Left ventricle myocardium superior (tissue), 1 donor: ENCODE data around the gene C1QTNF5. TPM values are rescaled to one million over a fixed set of nuclear protein-coding genes. Genes with fewer than 3 reads are reported as not detected.
A peak's percentile ranks its signal among the peaks of the same experiment; 100 is the strongest.

Experiments used
- ATAC-seq: fragments of 200-7000 bp; cut with Tn5 transposase; one replicate; pipeline ENCODE4 v1.9.1; 2020; ENCODE audit warnings: mild to moderate bottlenecking, moderate library complexity
- DNase-seq: peaks from one replicate; pipeline ENCODE4 v3.0.0-alpha.2; 2020
- intact Hi-C: fragments of 100-400 bp; cut with micrococcal nuclease; formaldehyde crosslinking; loops from one replicate; pipeline ENCODE4 v1.11.0; 2022
- microRNA-seq: library from miRNA; unstranded; fragments of <30 nt; microRNA quantifications from one replicate; pipeline ENCODE4 v1.2.0, GENCODE V29; 2020; ENCODE audit warnings: borderline number of aligned reads
- total RNA-seq: library from RNA; stranded (reverse); fragmentation: NEBNext Ultra II Directional; extraction: Animal tissue kit (Norgen Biotek cat#: 25700); gene quantifications from one replicate; pipeline ENCODE4 v1.2.1, GENCODE V29; 2021
- donor health status: DM: no; HTN: yes; CAD: no; lungs with severe emphysema.

C1QTNF5 gene
- total RNA-seq, 1 donor from 2014 or later: 14.4 TPM

- intact Hi-C loops: no loop called here
- no peak for DNase-seq
- peak; percentile 55 for ATAC-seq
Measured at GRCh38 chr11:119306373-119306890, 34.3 kb downstream of the C1QTNF5 start.

- no peak for ATAC-seq
- intact Hi-C loops: no loop called here
- no peak for DNase-seq
Measured at GRCh38 chr11:119305556-119306372, 34.9 kb downstream of the C1QTNF5 start.

- intact Hi-C loops: no loop called here
- ATAC-seq: no peak
Measured at GRCh38 chr11:119303227-119303718, 37.4 kb downstream of the C1QTNF5 start.

GRCh38 chr11:119300198-119300964 lies 40.3 kb downstream of the C1QTNF5 start:
- peak; percentile 51 for ATAC-seq
- intact Hi-C loops: no loop called here
- DNase-seq: no peak

More at GRCh38 chr11:119303227-119303718, 37.4 kb downstream of the C1QTNF5 start:
- no peak for DNase-seq

- intact Hi-C loops: no loop called here
- ATAC-seq: no peak
- DNase-seq: no peak
Measured at GRCh38 chr11:119299416-119299815, 41.3 kb downstream of the C1QTNF5 start.

- peak; percentile 85 for DNase-seq
- ATAC-seq: peak; percentile 95
- intact Hi-C loops: no loop called here
Measured at GRCh38 chr11:119298726-119299125, 42.0 kb downstream of the C1QTNF5 start.

GRCh38 chr11:119297938-119298337 lies 42.7 kb downstream of the C1QTNF5 start:
- intact Hi-C loops: no loop called here
- ATAC-seq (no peak), DNase-seq (no peak)

- intact Hi-C loops: no loop called here
- no peak for ATAC-seq
- no peak for DNase-seq
Measured at GRCh38 chr11:119295178-119295577, 45.5 kb downstream of the C1QTNF5 start.

GRCh38 chr11:119293461-119293860 lies 47.2 kb downstream of the C1QTNF5 start:
- ATAC-seq (no peak), DNase-seq (no peak)
- intact Hi-C loops: no loop called here

- no peak for ATAC-seq
- intact Hi-C loops: no loop called here
- DNase-seq: no peak
Measured at GRCh38 chr11:119290894-119291497, 49.7 kb downstream of the C1QTNF5 start.

Small RNA genes within 50 kb of the gene (microRNA-seq; reads per million reads assigned to microRNA genes)
- not detected for gene MIR6756

Other genes starting within 250 kb of the C1QTNF5 start
- gene DPAGT1, start 239.0 kb downstream of the C1QTNF5 start, total RNA-seq: 18.6 TPM
- gene C2CD2L, start 233.5 kb downstream of the C1QTNF5 start, total RNA-seq: 9.6 TPM
- 12.8 TPM for gene HINFP, start 219.3 kb downstream of the C1QTNF5 start, total RNA-seq
- gene ABCG4, start 191.8 kb downstream of the C1QTNF5 start, total RNA-seq: 1.1 TPM
- gene NLRX1, start 172.2 kb downstream of the C1QTNF5 start, total RNA-seq: 31.2 TPM
- gene NHERF4, start 155.4 kb downstream of the C1QTNF5 start, total RNA-seq: 1.1 TPM
- 7.1 TPM for gene CBL, start 134.5 kb downstream of the C1QTNF5 start, total RNA-seq
- 44.7 TPM for gene MCAM, start 23.8 kb downstream of the C1QTNF5 start, total RNA-seq
- 13.2 TPM for gene RNF26, start 6.4 kb downstream of the C1QTNF5 start, total RNA-seq
- not detected for gene MFRP, start 5.8 kb upstream of the C1QTNF5 start, total RNA-seq
- gene USP2, start 40.8 kb upstream of the C1QTNF5 start, total RNA-seq: 173 TPM
- gene THY1, start 82.3 kb upstream of the C1QTNF5 start, total RNA-seq: 1.5 TPM